OCI-LY1 (cell line): ENCODE measurements around the gene AFMID.
A peak's percentile ranks its signal among the peaks of the same experiment; 100 is the strongest.
"Not testable (repeated sequence)": the region's sequence is repeated elsewhere in the genome, so short reads cannot be mapped to it uniquely, and the experiment has no call there.

Experiments used
- H2AFZ ChIP-seq: fragments of 200-600 bp; sonication (generic), shearing (Covaris generic); 2 replicates; pipeline ENCODE4 v1.6.0; 2014; ENCODE audit warnings: antibody characterized with exemption, mild to moderate bottlenecking, low read length
- H3F3A ChIP-seq: fragments of 200-600 bp; sonication (generic), shearing (Covaris generic); 2 replicates; pipeline ENCODE4 v1.6.0; 2014; ENCODE audit warnings: mild to moderate bottlenecking, antibody characterized with exemption, low read length, moderate library complexity; ENCODE audit not compliant: insufficient read depth
- H3K27ac ChIP-seq: fragments of 200-600 bp; sonication (generic); 2 replicates; pipeline ENCODE4 v1.5.1; 2014; ENCODE audit warnings: low read length, mixed run types, mild to moderate bottlenecking, low read depth; ENCODE audit not compliant: poor library complexity, severe bottlenecking
- H3K27me3 ChIP-seq: fragments of 200-600 bp; sonication (generic); 2 replicates; pipeline ENCODE4 v1.6.0; 2014; ENCODE audit warnings: antibody characterized with exemption, mild to moderate bottlenecking, low read length, moderate library complexity; ENCODE audit not compliant: insufficient read depth
- H3K36me3 ChIP-seq: fragments of 200-600 bp; sonication (generic); 2 replicates; pipeline ENCODE4 v1.6.1; 2014; ENCODE audit warnings: mild to moderate bottlenecking, antibody characterized with exemption, low read length, moderate library complexity, mixed read lengths; ENCODE audit not compliant: insufficient read depth
- H3K4me1 ChIP-seq: fragments of 200-600 bp; sonication (generic); 2 replicates; pipeline ENCODE4 v1.5.1; 2014; ENCODE audit warnings: mild to moderate bottlenecking, low read length, moderate library complexity; ENCODE audit not compliant: insufficient read depth, severe bottlenecking
- H3K4me2 ChIP-seq: fragments of 200-600 bp; sonication (generic), shearing (Covaris generic); 2 replicates; pipeline ENCODE4 v1.6.1; 2014; ENCODE audit warnings: low read length
- H3K4me3 ChIP-seq: fragments of 200-600 bp; sonication (generic); 2 replicates; pipeline ENCODE4 v1.5.1; 2014; ENCODE audit warnings: low read length, low read depth, mild to moderate bottlenecking, mixed read lengths; ENCODE audit not compliant: poor library complexity, severe bottlenecking
- H3K79me2 ChIP-seq: fragments of 200-600 bp; shearing (Covaris generic); 2 replicates; pipeline ENCODE4 v1.6.1; 2016; ENCODE audit warnings: mixed run types, low read length, mixed read lengths; ENCODE audit not compliant: insufficient read depth
- H3K9ac ChIP-seq: fragments of 200-600 bp; sonication (generic), shearing (Covaris generic); 2 replicates; pipeline ENCODE4 v1.6.1; 2014; ENCODE audit warnings: mild to moderate bottlenecking, low read length, mixed read lengths
- H3K9me2 ChIP-seq: fragments of 200-600 bp; sonication (generic), shearing (Covaris generic); 2 replicates; pipeline ENCODE4 v1.6.1; 2014; ENCODE audit warnings: low read depth, mild to moderate bottlenecking, low read length, mixed read lengths
- H3K9me3 ChIP-seq: fragments of 200-600 bp; shearing (Covaris generic); 2 replicates; pipeline ENCODE4 v1.6.1; 2014; ENCODE audit warnings: low read length, mixed read lengths
- H4K20me1 ChIP-seq: fragments of 200-600 bp; sonication (generic), shearing (Covaris generic); 2 replicates; pipeline ENCODE4 v1.6.0; 2016; ENCODE audit warnings: mild to moderate bottlenecking, low read length; ENCODE audit not compliant: insufficient read depth
- CTCF ChIP-seq: fragments of 200-600 bp; sonication (generic), shearing (Covaris generic); IDR thresholded peaks from 2 replicates; pipeline ENCODE4 v1.5.1; 2017; ENCODE audit warnings: mild to moderate bottlenecking, antibody characterized with exemption, low read length, moderate library complexity, mixed read lengths
- EZH2 ChIP-seq: fragments of 200-600 bp; sonication (generic), shearing (Covaris generic); IDR thresholded peaks from 2 replicates; pipeline ENCODE4 v1.8.0; 2017; ENCODE audit warnings: borderline replicate concordance, mixed run types, mild to moderate bottlenecking, antibody characterized with exemption, low read length, moderate library complexity, mixed read lengths

The AFMID gene

GRCh38 chr17:78252111-78252634 is 65.0 kb downstream of the AFMID start:
- Histone ChIP-seq H3K36me3 (no peaks in the 10 kb centered on the region), H3K9me2 (no peaks in the 10 kb centered on the region), H2AFZ (no peak overlapping the region), H3K4me3 (peak overlapping the region; percentile 12), H3K27ac (peak overlapping the region; percentile 75), H3K27me3 (0 out of 2 replicates have a peak, but pooled peaks cover 2% of the 10 kb centered on the region), H4K20me1 (no peaks in the 10 kb centered on the region), H3K9ac (no peak overlapping the region; the same call in 1 of the 2 replicates), H3K79me2 (no peaks in the 10 kb centered on the region), H3F3A (no peaks in the 10 kb centered on the region), H3K9me3 (no peaks in the 10 kb centered on the region), H3K4me2 (peak overlapping the region; percentile 34), H3K4me1 (peaks cover 40% of the 10 kb centered on the region)
- TF ChIP-seq CTCF: no peak
- no peak for TF ChIP-seq EZH2

GRCh38 chr17:78252701-78253635 is 65.8 kb downstream of the AFMID start:
- Histone ChIP-seq H3F3A (no peaks in the 10 kb centered on the region), H3K4me1 (peaks cover 40% of the 10 kb centered on the region), H3K4me3 (no peak overlapping the region), H3K36me3 (no peaks in the 10 kb centered on the region), H3K79me2 (no peaks in the 10 kb centered on the region), H4K20me1 (no peaks in the 10 kb centered on the region), H3K9ac (no peak overlapping the region), H3K9me3 (no peaks in the 10 kb centered on the region), H3K27ac (peak overlapping the region; percentile 75), H3K4me2 (peak overlapping the region; percentile 34; the same call in 1 of the 2 replicates), H3K27me3 (peaks cover 7% of the 10 kb centered on the region; the same call in 1 of the 2 replicates), H3K9me2 (no peaks in the 10 kb centered on the region), H2AFZ (no peak overlapping the region)
- no peak for TF ChIP-seq CTCF
- TF ChIP-seq EZH2: no peak

GRCh38 chr17:78253636-78253945 is 66.4 kb downstream of the AFMID start:
- peaks cover 12% of the 10 kb centered on the region; the same call in 1 of the 2 replicates for H3K27me3 ChIP-seq
- not testable (repeated sequence) for H3F3A ChIP-seq, H3K79me2 ChIP-seq, H2AFZ ChIP-seq, H4K20me1 ChIP-seq, H3K36me3 ChIP-seq, H3K9me3 ChIP-seq, H3K9me2 ChIP-seq
- peak overlapping the region; percentile 66 for H3K4me2 ChIP-seq
- H3K27ac ChIP-seq: peak overlapping the region; percentile 31
- H3K4me1 ChIP-seq: peaks cover 40% of the 10 kb centered on the region
- peak overlapping the region; percentile 70; the same call in 1 of the 2 replicates for H3K9ac ChIP-seq
- H3K4me3 ChIP-seq: peak overlapping the region; percentile 71
